ENCODE measurements around the gene GEMIN5. TPM values are rescaled to one million over a fixed set of nuclear protein-coding genes. Genes with fewer than 3 reads are reported as not detected.

The GEMIN5 gene
- total and polyA plus RNA-seq, 2 of the 13 experiments (the other 11 are each of a cell fraction or from before 2014, with no cell fraction given) = 6.6 to 28.6 TPM

DNA sequence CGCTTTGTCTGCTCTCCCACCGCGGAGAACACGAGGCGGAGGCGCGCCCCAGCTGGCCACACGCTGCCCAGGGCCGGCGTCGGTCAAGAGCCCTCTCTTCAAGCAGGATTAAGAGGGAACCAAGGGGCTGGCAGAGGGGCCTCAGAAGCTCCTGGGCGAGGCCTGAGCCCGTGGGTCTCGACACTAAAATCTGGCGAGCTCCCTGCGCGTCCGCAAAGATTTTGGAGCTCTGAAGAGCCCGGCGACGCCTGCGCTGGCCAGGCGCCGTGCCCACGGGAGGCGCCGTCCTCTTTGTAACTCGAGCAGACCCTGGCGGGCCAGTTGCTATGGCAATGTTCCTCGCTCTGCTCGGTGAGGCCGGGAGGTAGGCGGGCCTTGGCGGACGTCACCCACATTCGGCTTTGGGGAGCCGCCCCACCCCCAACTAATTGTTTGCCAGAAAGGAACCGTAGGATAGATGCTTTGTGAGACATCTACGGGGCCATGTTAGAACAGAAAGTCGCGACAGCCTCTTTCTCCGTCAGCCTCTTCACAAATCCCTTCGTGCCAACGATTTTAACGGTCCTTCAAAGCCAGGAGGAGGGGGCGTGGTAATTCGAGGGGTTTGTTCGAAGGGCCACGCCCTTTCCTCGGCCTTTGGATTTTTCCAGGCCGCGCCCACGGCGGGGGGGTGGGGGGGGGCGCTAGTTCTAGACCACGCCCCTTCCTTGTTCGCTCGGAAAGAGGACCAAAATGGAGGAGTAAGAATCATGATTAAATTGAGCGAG is 80.3 kb downstream of the GEMIN5 start (continued):
- TF ChIP-seq MTA3 (CRISPR knock-in tag; IDR thresholded peaks at IDR 0.05) (no peak), ZNF230 (CRISPR knock-in tag; IDR thresholded peaks at IDR 0.05) (no peak), ZNF790 (CRISPR knock-in tag; IDR thresholded peaks at IDR 0.05; ENCODE audit: borderline replicate concordance) (no peak), ZNF577 (CRISPR knock-in tag; IDR thresholded peaks at IDR 0.05; ENCODE audit: borderline replicate concordance, low read depth) (0 out of 2 replicates have a peak, but pooled peaks have one; percentile 51), SP140L (CRISPR knock-in tag; IDR thresholded peaks at IDR 0.05; ENCODE audit: borderline replicate concordance) (no peak), ZBTB42 (CRISPR knock-in tag; IDR thresholded peaks at IDR 0.05) (no peak), ZNF557 (CRISPR knock-in tag; IDR thresholded peaks at IDR 0.05) (no peak), MYNN (CRISPR knock-in tag; IDR thresholded peaks at IDR 0.05; ENCODE audit: low read depth) (0 out of 2 replicates have a peak, but pooled peaks have one; percentile 32), BCL3 (CRISPR knock-in tag; IDR thresholded peaks at IDR 0.05) (peak; percentile 90), SRSF1 (optimal IDR thresholded peaks at IDR 0.05; ENCODE audit: low read depth, low read length) (peak; percentile 98), LRRFIP1 (CRISPR knock-in tag; conservative IDR thresholded peaks at IDR 0.05) (no peak), ZNF333 (CRISPR knock-in tag; IDR thresholded peaks at IDR 0.05; ENCODE audit: borderline replicate concordance) (no peak), GZF1 (CRISPR knock-in tag; IDR thresholded peaks at IDR 0.05) (no peak), BORCS8-MEF2B (CRISPR knock-in tag; IDR thresholded peaks at IDR 0.05) (0 out of 2 replicates have a peak, but pooled peaks have one; percentile 33), ZNF282 (IDR thresholded peaks at IDR 0.05; ENCODE audit: partially characterized antibody) (no peak), TBL1XR1 (IDR thresholded peaks at IDR 0.05; ENCODE audit: borderline replicate concordance, low read length, partially characterized antibody) (no peak), NFRKB (IDR thresholded peaks at IDR 0.05) (peak; percentile 43; the same call in 1 of the 2 replicates), LCORL (IDR thresholded peaks at IDR 0.05) (no peak), LCORL (CRISPR knock-in tag; IDR thresholded peaks at IDR 0.05) (peak; percentile 66; the same call in 1 of the 2 replicates), MAF1 (CRISPR knock-in tag; IDR thresholded peaks at IDR 0.05; ENCODE audit: borderline replicate concordance) (no peak), JUN (CRISPR knock-in tag; IDR thresholded peaks at IDR 0.05) (no peak; the same call in 1 of the 2 replicates)
- TF ChIP-seq, protein P1, sequence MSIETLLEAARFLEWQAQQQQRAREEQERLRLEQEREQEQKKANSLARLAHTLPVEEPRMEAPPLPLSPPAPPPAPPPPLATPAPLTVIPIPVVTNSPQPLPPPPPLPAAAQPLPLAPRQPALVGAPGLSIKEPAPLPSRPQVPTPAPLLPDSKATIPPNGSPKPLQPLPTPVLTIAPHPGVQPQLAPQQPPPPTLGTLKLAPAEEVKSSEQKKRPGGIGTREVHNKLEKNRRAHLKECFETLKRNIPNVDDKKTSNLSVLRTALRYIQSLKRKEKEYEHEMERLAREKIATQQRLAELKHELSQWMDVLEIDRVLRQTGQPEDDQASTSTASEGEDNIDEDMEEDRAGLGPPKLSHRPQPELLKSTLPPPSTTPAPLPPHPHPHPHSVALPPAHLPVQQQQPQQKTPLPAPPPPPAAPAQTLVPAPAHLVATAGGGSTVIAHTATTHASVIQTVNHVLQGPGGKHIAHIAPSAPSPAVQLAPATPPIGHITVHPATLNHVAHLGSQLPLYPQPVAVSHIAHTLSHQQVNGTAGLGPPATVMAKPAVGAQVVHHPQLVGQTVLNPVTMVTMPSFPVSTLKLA (IDR thresholded peaks at IDR 0.05) = peak; percentile 24; the same call in 1 of the 2 replicates
- TF ChIP-seq, protein P2, sequence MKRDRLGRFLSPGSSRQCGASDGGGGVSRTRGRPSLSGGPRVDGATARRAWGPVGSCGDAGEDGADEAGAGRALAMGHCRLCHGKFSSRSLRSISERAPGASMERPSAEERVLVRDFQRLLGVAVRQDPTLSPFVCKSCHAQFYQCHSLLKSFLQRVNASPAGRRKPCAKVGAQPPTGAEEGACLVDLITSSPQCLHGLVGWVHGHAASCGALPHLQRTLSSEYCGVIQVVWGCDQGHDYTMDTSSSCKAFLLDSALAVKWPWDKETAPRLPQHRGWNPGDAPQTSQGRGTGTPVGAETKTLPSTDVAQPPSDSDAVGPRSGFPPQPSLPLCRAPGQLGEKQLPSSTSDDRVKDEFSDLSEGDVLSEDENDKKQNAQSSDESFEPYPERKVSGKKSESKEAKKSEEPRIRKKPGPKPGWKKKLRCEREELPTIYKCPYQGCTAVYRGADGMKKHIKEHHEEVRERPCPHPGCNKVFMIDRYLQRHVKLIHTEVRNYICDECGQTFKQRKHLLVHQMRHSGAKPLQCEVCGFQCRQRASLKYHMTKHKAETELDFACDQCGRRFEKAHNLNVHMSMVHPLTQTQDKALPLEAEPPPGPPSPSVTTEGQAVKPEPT (CRISPR knock-in tag; IDR thresholded peaks at IDR 0.05; ENCODE audit: low read depth) = 0 out of 2 replicates have a peak, but pooled peaks have one; percentile 51

All from HepG2 (cell line).